Activated T-cell treated with anti-CD3 and anti-CD28 coated beads for 24 hours (primary cell): ENCODE data around the gene SPZ1.
"Not testable (repeated sequence)": the region's sequence is repeated elsewhere in the genome, so short reads cannot be mapped to it uniquely, and the experiment has no call there.

Experiments used
- DNase-seq: peaks from one replicate; pipeline ENCODE4 v3.0.0-alpha.2; 2020; ENCODE audit warnings: low read depth

SPZ1 gene

GRCh38 chr5:80319702-80320101, at the start of gene SPZ1:
TSS of gene SPZ1 (plus strand) at chr5:80320002. CDS start at chr5:80320216, 214 bp downstream.
- DNase-seq = no peak

DNA sequence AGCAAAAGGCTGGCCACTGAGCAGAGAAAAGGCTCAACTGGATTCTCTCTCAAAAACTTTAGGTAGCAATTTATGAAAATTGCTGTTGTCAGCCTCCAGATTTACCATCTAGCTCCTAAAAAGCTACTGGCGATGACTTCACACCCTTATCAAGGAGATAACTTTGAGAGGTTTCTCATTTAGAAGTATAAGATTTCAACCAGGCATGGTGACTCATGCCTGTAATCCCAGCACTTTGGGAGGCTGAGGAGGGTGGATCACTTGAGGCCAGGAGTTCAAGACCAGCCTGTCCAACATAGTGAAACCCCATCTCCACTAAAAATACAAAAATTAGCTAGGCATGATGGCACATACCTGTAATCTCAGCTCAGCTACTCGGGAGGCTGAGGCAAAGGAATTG, 49.3 kb upstream of the SPZ1 start:
- not testable (repeated sequence) for DNase-seq

GRCh38 chr5:80275347-80275746, 44.5 kb upstream of the SPZ1 start:
- no peak for DNase-seq

GRCh38 chr5:80276186-80276585, 43.6 kb upstream of the SPZ1 start:
- DNase-seq = no peak

DNA sequence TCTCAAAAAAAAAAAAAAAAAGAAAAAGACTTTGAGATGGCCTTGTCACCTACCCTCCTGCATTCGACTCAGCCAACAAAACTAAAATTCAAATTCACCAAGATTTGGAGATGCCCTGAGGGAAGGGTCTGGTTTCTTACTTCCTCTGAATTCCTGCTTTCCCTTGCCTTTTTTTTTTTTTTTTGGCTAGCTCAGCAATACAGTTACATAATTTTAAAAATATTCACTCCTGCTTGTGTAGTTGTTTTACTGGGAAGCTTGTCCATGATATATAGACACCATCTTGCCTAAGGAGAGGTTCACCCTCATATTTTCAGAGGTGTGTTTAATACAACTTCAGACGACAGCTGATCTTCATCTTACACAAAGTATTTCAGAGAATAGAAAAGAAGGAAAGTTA, 42.6 kb upstream of the SPZ1 start:
- no peak for DNase-seq

DNA sequence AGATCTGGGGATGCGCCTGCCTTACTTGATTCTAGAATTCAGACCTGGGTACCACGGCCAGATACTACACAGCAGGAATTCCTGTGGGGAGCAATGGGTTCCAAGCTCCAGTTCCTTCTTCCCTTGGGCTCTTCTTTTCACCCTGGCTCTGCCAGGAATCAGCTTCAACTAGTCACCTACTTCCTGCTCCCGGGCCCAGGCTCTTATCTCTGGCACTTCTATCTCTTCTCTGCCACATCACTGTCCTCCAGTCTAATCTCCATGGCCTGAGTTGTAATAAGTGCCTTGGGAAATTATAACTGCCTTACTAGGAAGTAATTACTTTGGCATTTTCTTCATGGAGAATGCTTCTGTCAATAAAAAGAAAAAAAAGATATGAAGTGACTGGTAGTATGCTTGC, 37.7 kb upstream of the SPZ1 start:
- no peak for DNase-seq

DNA sequence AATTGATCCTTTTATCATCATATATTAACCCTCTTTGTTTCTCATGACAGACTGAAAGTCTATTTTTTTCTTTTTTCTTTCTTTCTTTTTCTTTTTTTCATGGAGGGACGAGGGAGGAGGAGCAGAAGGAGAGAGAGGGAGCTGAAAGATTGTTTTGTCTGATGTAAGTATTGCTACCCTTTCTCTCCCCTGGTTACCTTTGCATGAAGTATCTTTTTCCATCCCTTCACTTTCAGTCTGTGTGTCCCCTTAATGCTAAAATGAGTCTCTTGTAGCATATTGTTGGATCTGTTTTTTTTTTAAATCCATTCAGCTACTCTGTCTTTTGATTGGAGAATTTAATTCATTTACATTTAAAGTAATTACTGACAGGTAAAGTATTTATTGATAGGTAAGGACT, 36.4 kb upstream of the SPZ1 start:
- no peak for DNase-seq

GRCh38 chr5:80284720-80285119, 35.1 kb upstream of the SPZ1 start:
- peak; percentile 28 for DNase-seq

DNA sequence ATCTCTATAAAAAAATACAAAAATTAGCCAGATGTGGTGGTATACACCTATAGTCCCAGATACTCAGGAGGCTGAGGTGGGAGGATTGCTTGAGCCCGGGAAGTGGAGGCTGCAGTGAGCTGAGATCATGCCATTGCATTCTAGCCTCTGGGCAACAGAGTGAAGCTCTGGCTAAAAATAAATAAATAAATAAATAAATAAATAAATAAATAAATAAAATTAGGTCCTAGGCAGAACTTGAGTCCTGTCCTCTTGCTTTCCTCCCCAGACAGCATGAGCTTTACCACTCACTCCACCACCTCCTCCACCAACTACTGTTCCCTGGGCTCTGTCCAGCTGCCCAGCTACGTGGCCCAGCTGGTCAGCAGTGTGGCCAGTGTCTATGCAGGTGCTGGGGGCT, 31.6 kb upstream of the SPZ1 start:
- no peak for DNase-seq

GRCh38 chr5:80289320-80289719, 30.5 kb upstream of the SPZ1 start:
- no peak for DNase-seq

- no peak for DNase-seq
Measured at GRCh38 chr5:80291761-80292160, 28.0 kb upstream of the SPZ1 start.

DNA sequence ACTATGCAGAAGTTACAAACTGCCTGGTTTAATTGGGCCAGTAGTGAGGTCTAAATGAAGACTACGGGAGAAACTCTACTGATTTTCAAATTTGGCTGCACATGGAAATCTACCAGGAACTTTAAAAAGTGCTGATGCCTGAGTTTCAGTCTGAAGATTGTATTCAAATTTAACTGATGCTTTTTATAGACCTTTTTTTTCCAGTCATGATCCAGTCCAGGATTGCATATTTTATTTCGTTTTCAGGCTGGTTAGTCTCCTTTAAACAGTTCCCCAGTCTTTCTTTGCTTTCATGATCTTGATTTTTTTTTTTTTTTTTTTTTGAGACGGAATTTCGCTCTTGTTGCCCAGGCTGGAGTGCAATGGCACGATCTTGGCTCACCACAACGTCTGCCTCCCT, 23.7 kb upstream of the SPZ1 start:
- no peak for DNase-seq

- DNase-seq = no peak
Measured at GRCh38 chr5:80299601-80300000, 20.2 kb upstream of the SPZ1 start.

GRCh38 chr5:80300125-80300524, 19.7 kb upstream of the SPZ1 start:
- DNase-seq = no peak

DNA sequence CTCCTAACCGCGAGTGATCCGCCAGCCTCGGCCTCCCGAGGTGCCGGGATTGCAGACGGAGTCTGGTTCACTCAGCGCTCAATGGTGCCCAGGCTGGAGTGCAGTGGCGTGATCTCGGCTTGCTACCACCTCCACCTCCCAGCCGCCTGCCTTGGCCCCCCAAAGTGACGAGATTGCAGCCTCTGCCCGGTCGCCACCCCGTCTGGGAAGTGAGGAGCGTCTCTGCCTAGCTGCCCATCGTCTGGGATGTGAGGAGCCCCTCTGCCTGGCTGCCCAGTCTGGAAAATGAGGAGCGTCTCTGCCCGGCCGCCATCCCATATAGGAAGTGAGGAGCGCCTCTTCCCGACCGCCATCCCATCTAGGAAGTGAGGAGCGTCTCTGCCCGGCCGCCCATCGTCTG, 19.0 kb upstream of the SPZ1 start:
- not testable (repeated sequence) for DNase-seq

DNA sequence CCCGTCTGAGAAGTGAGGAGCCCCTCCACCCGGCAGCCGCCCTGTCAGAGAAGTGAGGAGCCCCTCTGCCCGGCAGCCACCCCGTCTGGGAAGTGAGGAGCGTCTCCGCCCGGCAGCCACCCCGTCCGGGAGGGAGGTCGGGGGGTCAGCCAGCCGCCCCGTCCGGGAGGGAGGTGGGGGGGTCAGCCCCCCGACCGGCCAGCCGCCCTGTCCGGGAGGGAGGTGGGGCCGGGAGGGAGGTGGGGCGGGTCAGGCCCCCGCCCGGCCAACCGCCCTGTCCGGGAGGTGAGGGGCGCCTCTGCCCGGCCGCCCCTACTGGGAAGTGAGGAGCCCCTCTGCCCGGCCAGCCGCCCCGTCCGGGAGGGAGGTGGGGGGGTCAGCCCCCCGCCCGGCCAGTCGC, 18.5 kb upstream of the SPZ1 start:
- DNase-seq = not testable (repeated sequence)

DNA sequence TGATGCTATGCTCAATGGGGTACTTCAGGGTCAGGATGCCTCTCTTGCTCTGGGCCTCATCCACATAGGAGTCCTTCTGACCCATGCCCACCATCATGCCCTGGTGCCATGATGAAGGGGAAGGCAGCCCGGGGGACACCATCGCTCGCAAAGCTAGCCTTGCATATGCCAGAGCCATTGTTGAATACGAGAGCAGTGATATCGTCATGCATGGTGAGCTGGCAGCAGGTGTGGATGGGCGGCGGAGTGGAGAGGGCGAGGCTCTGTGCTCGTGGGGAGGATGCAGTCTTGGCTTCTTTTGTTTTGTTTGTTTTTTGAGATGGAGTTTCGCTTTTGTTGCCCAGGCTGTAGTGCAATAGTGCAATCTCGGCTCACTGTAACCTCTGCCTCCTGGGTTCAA, 17.2 kb upstream of the SPZ1 start:
- DNase-seq = no peak

- DNase-seq = no peak
Measured at GRCh38 chr5:80308526-80308925, 11.3 kb upstream of the SPZ1 start.

GRCh38 chr5:80309871-80310665, 9.7 kb upstream of the SPZ1 start:
- no peak for DNase-seq

GRCh38 chr5:80315244-80315643, 4.6 kb upstream of the SPZ1 start:
- DNase-seq = no peak

- DNase-seq = no peak
Measured at GRCh38 chr5:80318212-80318611, 1.6 kb upstream of the SPZ1 start.

DNA sequence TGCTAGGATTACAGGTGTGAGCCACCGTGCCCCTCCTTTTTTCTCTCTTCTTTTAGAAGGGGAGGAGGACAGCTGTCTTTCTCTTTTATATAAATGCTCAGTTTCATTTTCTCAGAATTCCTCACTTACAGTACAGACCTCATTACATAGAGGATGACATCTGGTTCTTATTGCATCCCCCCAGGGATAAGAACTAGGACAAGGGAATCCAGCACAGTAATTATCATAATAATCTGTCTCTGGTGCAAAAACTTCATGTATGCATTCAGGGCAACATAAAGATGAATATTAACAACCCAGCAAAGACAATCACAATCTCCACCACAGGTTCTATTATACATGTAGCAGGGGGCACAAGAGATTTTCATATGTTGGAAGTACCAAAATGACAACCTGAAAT, 5.1 kb downstream of the SPZ1 start:
- DNase-seq = no peak

- no peak for DNase-seq
Measured at GRCh38 chr5:80326468-80326867, 6.7 kb downstream of the SPZ1 start.

- DNase-seq = no peak
Measured at GRCh38 chr5:80337379-80337778, 17.6 kb downstream of the SPZ1 start.
